ENCODE measurements around the gene CENPN. TPM values are rescaled to one million over a fixed set of nuclear protein-coding genes. Genes with fewer than 3 reads are reported as not detected.
A peak's percentile ranks its signal among the peaks of the same experiment; 100 is the strongest.

Gene CENPN
- total RNA-seq, 1 donor from 2014 or later = 3.9 TPM

GRCh38 chr16:81008505-81008789 lies 1.4 kb downstream of the CENPN start:
- peaks cover 2% of the 10 kb centered on the region for H3K36me3 ChIP-seq (ENCODE audit: control insufficient read depth, insufficient read depth, low read length)
- H3K27me3 ChIP-seq (ENCODE audit: control insufficient read depth, insufficient read depth, low read length) = no peaks in the 10 kb centered on the region
- H3K4me3 ChIP-seq (ENCODE audit: low read depth, low read length) = peak overlapping the region; percentile 94
- TF ChIP-seq CTCF (IDR thresholded peaks at IDR 0.05; ENCODE audit: insufficient read depth, low read length, severe bottlenecking) = no peak
- DNase-seq (ENCODE audit: low read depth) = no peak
- no peak for FAIRE-seq

GRCh38 chr16:81012974-81013373 lies 6.0 kb downstream of the CENPN start:
- no peak for TF ChIP-seq CTCF (IDR thresholded peaks at IDR 0.05; ENCODE audit: insufficient read depth, low read length, severe bottlenecking)
- FAIRE-seq (no peak), DNase-seq (ENCODE audit: low read depth) (no peak)
- Histone ChIP-seq H3K36me3 (ENCODE audit: control insufficient read depth, insufficient read depth, low read length) (peaks cover 3% of the 10 kb centered on the region), H3K4me3 (ENCODE audit: low read depth, low read length) (no peak overlapping the region), H3K27me3 (ENCODE audit: control insufficient read depth, insufficient read depth, low read length) (no peaks in the 10 kb centered on the region)

GRCh38 chr16:81014672-81015071 lies 7.7 kb downstream of the CENPN start:
- no peak for TF ChIP-seq CTCF (IDR thresholded peaks at IDR 0.05; ENCODE audit: insufficient read depth, low read length, severe bottlenecking)
- Histone ChIP-seq H3K4me3 (ENCODE audit: low read depth, low read length) (no peak overlapping the region), H3K36me3 (ENCODE audit: control insufficient read depth, insufficient read depth, low read length) (peaks cover 3% of the 10 kb centered on the region), H3K27me3 (ENCODE audit: control insufficient read depth, insufficient read depth, low read length) (no peaks in the 10 kb centered on the region)
- FAIRE-seq (no peak), DNase-seq (ENCODE audit: low read depth) (no peak)

- TF ChIP-seq CTCF (IDR thresholded peaks at IDR 0.05; ENCODE audit: insufficient read depth, low read length, severe bottlenecking) = no peak
- no peaks in the 10 kb centered on the region for H3K27me3 ChIP-seq (ENCODE audit: control insufficient read depth, insufficient read depth, low read length)
- no peak for DNase-seq (ENCODE audit: low read depth)
- H3K4me3 ChIP-seq (ENCODE audit: low read depth, low read length) = no peak overlapping the region
- no peak for FAIRE-seq
- peaks cover 4% of the 10 kb centered on the region for H3K36me3 ChIP-seq (ENCODE audit: control insufficient read depth, insufficient read depth, low read length)
These were observed 11.5 kb downstream of the CENPN start for GRCh38 chr16:81018496-81018895.

- FAIRE-seq = no peak
- no peak for DNase-seq (ENCODE audit: low read depth)
- TF ChIP-seq CTCF (IDR thresholded peaks at IDR 0.05; ENCODE audit: insufficient read depth, low read length, severe bottlenecking) = no peak
- Histone ChIP-seq H3K36me3 (ENCODE audit: control insufficient read depth, insufficient read depth, low read length) (peaks cover under 1% of the 10 kb centered on the region), H3K27me3 (ENCODE audit: control insufficient read depth, insufficient read depth, low read length) (no peaks in the 10 kb centered on the region), H3K4me3 (ENCODE audit: low read depth, low read length) (no peak overlapping the region)
These were observed 19.4 kb downstream of the CENPN start for GRCh38 chr16:81026429-81026828.

GRCh38 chr16:81029930-81030604 lies 23.1 kb downstream of the CENPN start:
- H3K27me3 ChIP-seq (ENCODE audit: control insufficient read depth, insufficient read depth, low read length) = no peaks in the 10 kb centered on the region
- no peaks in the 10 kb centered on the region for H3K36me3 ChIP-seq (ENCODE audit: control insufficient read depth, insufficient read depth, low read length)
- no peak for TF ChIP-seq CTCF (IDR thresholded peaks at IDR 0.05; ENCODE audit: insufficient read depth, low read length, severe bottlenecking)
- no peak overlapping the region for H3K4me3 ChIP-seq (ENCODE audit: low read depth, low read length)
- DNase-seq (ENCODE audit: low read depth) (no peak), FAIRE-seq (no peak)
